HCT116 (cell line): ENCODE data around the gene GRK5.

Source experiments
- CTCF ChIP-seq, 3 experiments: fragments of 200-600 bp in 1 of 3; sonication (generic) in 1 of 3; IDR thresholded peaks in 2 of 3; conservative IDR thresholded peaks in 1 of 3; 2 replicates each; pipeline ENCODE4 v1.5.1; 2012 to 2017; ENCODE audit warnings: low read depth in 2 of 3, low read length in 2 of 3, antibody characterized with exemption in 1 of 3, borderline replicate concordance in 1 of 3, control low read depth in 1 of 3, mild to moderate bottlenecking in 1 of 3, mixed read lengths in 1 of 3, mixed run types in 1 of 3, moderate library complexity in 1 of 3; ENCODE audit not compliant: insufficient read depth in 1 of 3
- EGR1 ChIP-seq: IDR thresholded peaks from 2 replicates; pipeline ENCODE4 v1.6.1; 2012; ENCODE audit warnings: low read depth
- ELF1 ChIP-seq: IDR thresholded peaks from 2 replicates; pipeline ENCODE4 v1.6.1; 2012; ENCODE audit warnings: low read depth, borderline replicate concordance
- EZH2 ChIP-seq: fragments of 200-600 bp; sonication (generic); IDR thresholded peaks from 2 replicates; pipeline ENCODE4 v1.6.1; 2017; ENCODE audit warnings: antibody characterized with exemption, mixed run types
- FOSL1 ChIP-seq: IDR thresholded peaks from 2 replicates; pipeline ENCODE4 v1.6.1; 2012; ENCODE audit warnings: low read depth
- JUND ChIP-seq: IDR thresholded peaks from 2 replicates; pipeline ENCODE4 v1.6.1; 2012
- MAX ChIP-seq: IDR thresholded peaks from 2 replicates; pipeline ENCODE4 v1.6.1; 2012
- POLR2A ChIP-seq: IDR thresholded peaks from 2 replicates; pipeline ENCODE4 v1.7.0; 2011; ENCODE audit warnings: borderline replicate concordance; ENCODE audit not compliant: insufficient read depth, insufficient read length; ENCODE audit errors: extremely low read depth
- SIN3A ChIP-seq: IDR thresholded peaks from 2 replicates; pipeline ENCODE4 v1.6.1; 2012; ENCODE audit warnings: low read depth
- TCF7L2 ChIP-seq: IDR thresholded peaks from 2 replicates; pipeline ENCODE4 v1.7.0; 2011; ENCODE audit warnings: borderline replicate concordance, inconsistent platforms; ENCODE audit not compliant: insufficient read depth, insufficient read length; ENCODE audit errors: extremely low read depth
- ZBTB33 ChIP-seq: IDR thresholded peaks from 2 replicates; pipeline ENCODE4 v1.6.1; 2011; ENCODE audit warnings: mild to moderate bottlenecking, low read length, moderate library complexity; ENCODE audit not compliant: insufficient replicate concordance; ENCODE audit errors: extremely low read depth
- ZFX ChIP-seq: fragments of 450-650 bp; IDR thresholded peaks from 2 replicates; pipeline ENCODE4 v1.6.1; 2017
- ZNF274 ChIP-seq: fragments of 200-500 bp; sonication (Bioruptor generic); IDR thresholded peaks from 2 replicates; pipeline ENCODE4 v1.6.1; 2014; ENCODE audit warnings: mild to moderate bottlenecking, low read depth, low read length, inconsistent platforms
- TF ChIP-seq, protein P1 (sequence below): IDR thresholded peaks from 2 replicates; pipeline ENCODE4 v1.6.1; 2012

DNA sequence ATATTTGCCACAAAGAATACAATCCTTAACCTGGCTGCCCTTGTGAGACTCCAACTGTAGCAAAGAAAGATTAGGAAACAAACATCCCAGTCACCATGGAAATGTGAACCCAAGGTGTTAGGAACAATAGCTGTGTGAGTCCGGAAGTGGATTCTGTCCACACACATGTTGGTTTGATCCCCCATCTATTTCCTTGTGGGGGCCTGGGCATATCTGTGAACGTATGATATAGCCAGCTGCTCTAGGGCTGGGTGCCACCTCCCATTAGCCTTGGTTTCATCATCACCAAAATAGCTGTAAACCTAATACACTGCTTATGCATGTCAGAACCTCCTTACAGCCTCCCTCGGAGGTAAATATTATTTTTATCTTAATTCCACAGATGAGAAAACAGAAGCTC is 26.4 kb downstream of the GRK5 start:
- TF ChIP-seq EZH2 = no peak
- TF ChIP-seq CTCF (IDR thresholded peaks at IDR 0.05 in 2 of 3, conservative IDR thresholded peaks at IDR 0.05 in 1 of 3; ENCODE audit: borderline replicate concordance in 1 of 3, insufficient read depth in 1 of 3, low read depth in 2 of 3, low read length in 2 of 3) = no peak
- no peak for TF ChIP-seq POLR2A
- TF ChIP-seq, protein P1, sequence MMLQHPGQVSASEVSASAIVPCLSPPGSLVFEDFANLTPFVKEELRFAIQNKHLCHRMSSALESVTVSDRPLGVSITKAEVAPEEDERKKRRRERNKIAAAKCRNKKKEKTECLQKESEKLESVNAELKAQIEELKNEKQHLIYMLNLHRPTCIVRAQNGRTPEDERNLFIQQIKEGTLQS = no peak
- TF ChIP-seq MAX = no peak
- TF ChIP-seq JUND = no peak
- TF ChIP-seq ZBTB33 = no peak
- no peak for TF ChIP-seq ZFX
- no peak for TF ChIP-seq TCF7L2
- TF ChIP-seq SIN3A = no peak
- TF ChIP-seq FOSL1 = no peak
- TF ChIP-seq ZNF274 = no peak
- no peak for TF ChIP-seq EGR1
- no peak for TF ChIP-seq ELF1
